ENCODE data around the gene GALNS. TPM values are rescaled to one million over a fixed set of nuclear protein-coding genes. Genes with fewer than 3 reads are reported as not detected.

GALNS gene
- total and polyA plus RNA-seq, 2 of the 13 experiments (the other 11 are each of a cell fraction or from before 2014, with no cell fraction given), result 9.2 to 9.8 TPM

DNA sequence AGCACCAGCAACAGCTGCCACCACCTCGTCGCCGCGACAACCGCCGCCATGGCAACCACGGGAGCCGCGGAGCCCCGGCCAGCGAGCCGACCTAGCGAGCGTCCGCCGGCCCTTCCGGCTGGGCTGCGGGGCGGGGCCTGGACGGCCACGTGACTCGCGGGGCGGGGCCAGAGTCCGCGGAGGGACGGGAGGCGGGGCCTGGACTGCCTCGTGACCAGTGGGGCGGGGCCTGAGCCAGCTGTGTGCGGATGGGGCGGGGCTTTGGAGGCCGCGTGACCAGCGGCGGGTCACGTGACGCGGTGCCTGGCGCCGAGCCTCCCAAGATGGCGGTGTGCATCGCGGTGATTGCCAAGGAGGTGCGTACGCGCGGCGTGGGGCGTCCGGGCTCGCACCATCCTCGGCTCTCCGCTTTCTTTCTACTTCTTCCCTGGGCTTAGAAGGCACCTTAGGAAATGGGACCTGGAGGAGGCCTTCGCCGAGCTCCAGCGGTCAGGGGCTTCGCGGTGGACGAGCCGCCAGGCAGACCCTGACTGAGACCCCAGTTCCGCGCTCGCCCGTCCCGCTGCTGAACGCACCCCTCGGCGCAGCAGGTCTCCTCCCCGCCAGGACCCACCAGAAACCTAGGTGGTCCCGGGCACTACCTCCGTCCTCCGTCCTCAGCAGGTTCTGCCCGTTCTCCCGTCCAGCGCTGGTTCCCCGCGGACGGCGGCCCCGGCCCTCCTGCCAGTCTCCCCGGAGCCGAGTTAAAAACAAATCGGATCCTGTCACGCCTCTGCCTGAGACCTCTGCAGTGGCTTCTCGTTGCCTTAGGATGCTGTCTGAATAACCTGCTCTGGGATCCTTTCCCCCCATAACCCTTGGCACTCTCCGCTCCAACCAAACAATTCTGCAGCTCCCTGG lies at the start of gene GALNS, which contains the start of gene TRAPPC2L (continued):
- TF ChIP-seq PHF20 (CRISPR knock-in tag; IDR thresholded peaks at IDR 0.05), result peak; percentile 93
- TF ChIP-seq ZNF552 (CRISPR knock-in tag; IDR thresholded peaks at IDR 0.05; ENCODE audit: borderline replicate concordance), result no peak
- TF ChIP-seq, protein P1, sequence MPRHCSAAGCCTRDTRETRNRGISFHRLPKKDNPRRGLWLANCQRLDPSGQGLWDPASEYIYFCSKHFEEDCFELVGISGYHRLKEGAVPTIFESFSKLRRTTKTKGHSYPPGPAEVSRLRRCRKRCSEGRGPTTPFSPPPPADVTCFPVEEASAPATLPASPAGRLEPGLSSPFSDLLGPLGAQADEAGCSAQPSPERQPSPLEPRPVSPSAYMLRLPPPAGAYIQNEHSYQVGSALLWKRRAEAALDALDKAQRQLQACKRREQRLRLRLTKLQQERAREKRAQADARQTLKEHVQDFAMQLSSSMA (CRISPR knock-in tag; IDR thresholded peaks at IDR 0.05), result no peak
- TF ChIP-seq ZNF205 (CRISPR knock-in tag; IDR thresholded peaks at IDR 0.05), result no peak
- no peak for TF ChIP-seq SNAPC2 (CRISPR knock-in tag; IDR thresholded peaks at IDR 0.05)
- peak; percentile 58 for TF ChIP-seq AGO2 (optimal IDR thresholded peaks at IDR 0.05; ENCODE audit: low read depth, low read length)
- TF ChIP-seq CCAR2 (optimal IDR thresholded peaks at IDR 0.05; ENCODE audit: low read depth, low read length), result no peak
- TF ChIP-seq ZBTB7A (CRISPR knock-in tag; IDR thresholded peaks at IDR 0.05), result no peak
- no peak for TF ChIP-seq JUNB (CRISPR knock-in tag; IDR thresholded peaks at IDR 0.05; ENCODE audit: borderline replicate concordance)
- TF ChIP-seq ZNF772 (CRISPR knock-in tag; IDR thresholded peaks at IDR 0.05), result peak; percentile 72; the same call in 1 of the 2 replicates
- no peak for TF ChIP-seq PAF1 (CRISPR knock-in tag; IDR thresholded peaks at IDR 0.05)
- peak; percentile 28 for TF ChIP-seq ZNF407 (CRISPR knock-in tag; IDR thresholded peaks at IDR 0.05; ENCODE audit: not compliant biosample characterization)
- TF ChIP-seq TBL1XR1 (IDR thresholded peaks at IDR 0.05; ENCODE audit: borderline replicate concordance, low read length, partially characterized antibody), result peak; percentile 29
- TF ChIP-seq, protein P2, sequence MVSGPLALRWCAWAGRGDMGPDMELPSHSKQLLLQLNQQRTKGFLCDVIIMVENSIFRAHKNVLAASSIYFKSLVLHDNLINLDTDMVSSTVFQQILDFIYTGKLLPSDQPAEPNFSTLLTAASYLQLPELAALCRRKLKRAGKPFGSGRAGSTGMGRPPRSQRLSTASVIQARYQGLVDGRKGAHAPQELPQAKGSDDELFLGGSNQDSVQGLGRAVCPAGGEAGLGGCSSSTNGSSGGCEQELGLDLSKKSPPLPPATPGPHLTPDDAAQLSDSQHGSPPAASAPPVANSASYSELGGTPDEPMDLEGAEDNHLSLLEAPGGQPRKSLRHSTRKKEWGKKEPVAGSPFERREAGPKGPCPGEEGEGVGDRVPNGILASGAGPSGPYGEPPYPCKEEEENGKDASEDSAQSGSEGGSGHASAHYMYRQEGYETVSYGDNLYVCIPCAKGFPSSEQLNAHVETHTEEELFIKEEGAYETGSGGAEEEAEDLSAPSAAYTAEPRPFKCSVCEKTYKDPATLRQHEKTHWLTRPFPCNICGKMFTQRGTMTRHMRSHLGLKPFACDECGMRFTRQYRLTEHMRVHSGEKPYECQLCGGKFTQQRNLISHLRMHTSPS (CRISPR knock-in tag; IDR thresholded peaks at IDR 0.05; ENCODE audit: low read depth), result 0 out of 2 replicates have a peak, but pooled peaks have one; percentile 15
- no peak for TF ChIP-seq SIX1 (CRISPR knock-in tag; IDR thresholded peaks at IDR 0.05; ENCODE audit: borderline replicate concordance)
- TF ChIP-seq MEIS1 (CRISPR knock-in tag; IDR thresholded peaks at IDR 0.05; ENCODE audit: borderline replicate concordance), result no peak; the same call in 1 of the 2 replicates
- TF ChIP-seq ISL2 (CRISPR knock-in tag; IDR thresholded peaks at IDR 0.05), result peak; percentile 37; the same call in 1 of the 2 replicates
